Measurements from ENCODE around the gene LONRF2.

LONRF2 gene

DNA sequence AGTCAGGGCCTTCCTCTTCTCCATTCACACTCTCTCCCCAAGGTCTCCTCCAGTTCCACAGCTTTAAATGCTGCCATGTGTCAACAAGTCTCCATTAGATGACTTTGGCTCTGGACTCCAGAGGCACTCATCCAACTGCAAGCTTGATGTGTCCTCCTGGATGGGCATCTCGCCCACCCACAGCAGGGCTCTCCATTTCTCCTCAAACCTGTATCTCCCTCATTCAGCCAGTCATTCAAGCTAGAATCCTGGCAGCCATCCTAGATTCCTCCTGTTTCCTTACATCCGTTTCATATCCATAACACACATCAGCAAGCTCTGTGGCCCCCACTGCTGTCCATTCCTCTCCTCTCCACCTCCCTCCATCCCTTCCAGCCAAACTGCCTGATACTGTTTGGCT is 91.5 kb downstream of the LONRF2 start:
- DNase-seq, result no peak

DNA sequence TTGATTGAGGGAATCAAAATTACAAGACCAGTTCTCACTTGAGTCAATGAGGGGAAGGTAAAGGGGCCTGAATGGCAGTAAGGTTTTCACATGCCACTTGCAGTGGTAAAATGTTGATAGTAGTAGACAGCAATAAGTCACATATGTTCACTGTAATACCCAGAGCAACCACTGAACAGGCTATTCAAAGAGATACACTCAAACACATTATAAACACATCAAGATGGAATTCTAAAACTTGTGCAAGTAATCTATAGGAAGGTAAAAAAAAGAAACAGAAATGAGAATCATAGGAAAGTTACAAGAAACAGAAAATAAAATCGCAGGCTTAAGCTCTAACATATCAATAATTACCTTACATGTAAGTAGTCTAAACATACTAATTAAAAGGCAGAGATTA is 93.3 kb downstream of the LONRF2 start:
- no peak for DNase-seq

DNA sequence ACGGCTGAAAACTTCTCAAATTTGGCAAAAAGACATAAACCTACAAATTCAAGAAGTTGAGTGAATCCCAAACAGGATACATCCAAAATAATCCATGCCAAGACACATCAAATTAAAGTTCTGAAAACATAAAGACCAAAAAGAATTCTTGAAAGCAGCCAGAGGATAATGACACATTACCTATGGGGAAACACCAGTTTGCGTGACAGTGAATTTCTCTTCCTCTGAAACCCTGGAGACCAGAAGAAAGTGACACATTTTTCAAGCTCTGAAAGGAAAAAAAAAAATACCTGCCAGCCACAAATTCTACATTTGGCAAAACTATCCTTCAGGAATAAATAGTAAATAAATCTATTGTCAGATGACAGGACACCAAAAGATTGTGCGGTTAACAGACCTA is 93.9 kb downstream of the LONRF2 start:
- no peak for DNase-seq

DNA sequence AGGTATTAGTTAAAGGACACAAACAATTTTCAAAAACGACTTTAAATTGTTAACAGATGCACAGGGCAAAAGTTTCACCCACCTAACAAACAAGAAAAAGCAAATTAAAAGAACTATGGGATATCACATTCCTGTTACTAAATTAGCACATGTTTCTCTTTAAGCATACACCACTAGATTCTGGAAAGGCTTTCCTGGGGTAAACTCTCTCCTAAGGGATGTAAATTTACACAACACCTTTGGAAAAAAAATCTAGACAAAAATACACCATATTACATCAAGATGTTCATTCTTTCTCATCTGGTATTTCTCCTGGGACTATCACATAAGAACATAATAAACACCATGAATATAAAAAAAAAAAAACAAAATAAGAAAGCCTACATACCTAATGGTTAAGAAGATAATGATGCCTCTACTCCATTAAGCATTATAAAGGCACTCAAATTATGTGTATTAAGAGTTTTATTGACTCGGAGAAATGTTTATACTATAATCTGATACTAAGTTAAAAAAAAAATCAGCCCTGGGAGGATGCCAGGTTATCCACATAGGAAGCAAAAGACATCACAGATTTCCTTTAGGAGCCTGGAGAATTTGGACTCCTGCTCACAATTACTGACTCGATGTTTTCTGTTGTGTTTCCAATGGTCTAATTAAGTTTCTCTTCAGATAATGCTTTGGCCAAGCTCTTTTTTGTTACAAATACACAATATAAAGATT is 97.2 kb downstream of the LONRF2 start:
- no peak for DNase-seq

DNA sequence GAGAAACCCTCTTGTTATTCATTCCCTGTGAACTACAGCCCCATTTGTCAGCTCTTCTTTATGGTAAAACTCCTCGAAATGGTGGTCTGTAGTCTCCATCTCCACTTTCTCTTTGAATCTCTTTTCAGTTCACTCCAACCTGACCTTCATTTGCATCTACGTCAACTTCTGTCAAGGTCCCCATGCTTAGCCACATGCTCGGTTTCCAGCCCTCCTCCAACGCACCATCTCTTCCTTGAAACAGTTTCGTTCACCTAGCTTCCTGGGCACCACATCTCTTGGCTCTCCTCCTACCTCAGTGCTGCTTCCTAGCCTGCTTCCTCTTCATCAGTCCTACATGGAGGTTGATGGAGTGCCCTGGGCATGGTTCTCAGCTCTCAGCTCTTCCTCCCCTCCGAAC is 98.8 kb downstream of the LONRF2 start:
- DNase-seq, result no peak

Data from hematopoietic multipotent progenitor cell treated with erythropoietin and hydrocortisone succinate and interleukin-3 and kit ligand, for 6 days (in vitro differentiated cells).